GM20000 (cell line): ENCODE measurements around the gene PHC3.
"Not testable (repeated sequence)": the region's sequence is repeated elsewhere in the genome, so short reads cannot be mapped to it uniquely, and the experiment has no call there.

Source experiments
- DNase-seq: peaks from one replicate; pipeline ENCODE4 v3.0.0; 2012; ENCODE audit warnings: low spot score
- CTCF ChIP-seq: IDR thresholded peaks from 2 replicates; pipeline ENCODE4 v1.5.1; 2012; ENCODE audit warnings: mild to moderate bottlenecking, control low read depth; ENCODE audit errors: extremely low read depth, missing control alignments

The PHC3 gene

GRCh38 chr3:170221924-170222646 lies 40.6 kb upstream of the PHC3 start, which contains the start of gene PRKCI:
Gene PRKCI, plus strand, starts transcription at chr3:170222424. Its CDS starts 246 bp downstream, at chr3:170222670.
- DNase-seq, result peak; percentile 93
- TF ChIP-seq CTCF, result no peak

GRCh38 chr3:170220871-170221270 lies 39.3 kb upstream of the PHC3 start:
- TF ChIP-seq CTCF, result no peak
- DNase-seq, result no peak

- TF ChIP-seq CTCF, result no peak
- DNase-seq, result no peak
Measured at GRCh38 chr3:170219850-170220249, 38.3 kb upstream of the PHC3 start.

GRCh38 chr3:170211668-170212067 lies 30.1 kb upstream of the PHC3 start:
- no peak for TF ChIP-seq CTCF
- DNase-seq, result no peak

- no peak for TF ChIP-seq CTCF
- DNase-seq, result no peak
Measured at GRCh38 chr3:170207717-170208116, 26.2 kb upstream of the PHC3 start.

GRCh38 chr3:170206164-170206762 lies 24.7 kb upstream of the PHC3 start:
- not testable (repeated sequence) for DNase-seq

- TF ChIP-seq CTCF, result no peak
- DNase-seq, result peak; percentile 20
Measured at GRCh38 chr3:170205302-170205701, 23.8 kb upstream of the PHC3 start.

- no peak for DNase-seq
- no peak for TF ChIP-seq CTCF
Measured at GRCh38 chr3:170204509-170204908, 23.0 kb upstream of the PHC3 start.
